EH (cell line): Measurements from ENCODE around the gene SLC27A5.
"Not testable (repeated sequence)": the region's sequence is repeated elsewhere in the genome, so short reads cannot be mapped to it uniquely, and the experiment has no call there.

ENCODE experiments used
- DNase-seq: peaks from one replicate; pipeline ENCODE4 v3.0.0-alpha.2; 2015; ENCODE audit warnings: low read depth

Gene SLC27A5

GRCh38 chr19:58522709-58523108 is 10.9 kb upstream of the SLC27A5 start:
- DNase-seq = no peak

DNA sequence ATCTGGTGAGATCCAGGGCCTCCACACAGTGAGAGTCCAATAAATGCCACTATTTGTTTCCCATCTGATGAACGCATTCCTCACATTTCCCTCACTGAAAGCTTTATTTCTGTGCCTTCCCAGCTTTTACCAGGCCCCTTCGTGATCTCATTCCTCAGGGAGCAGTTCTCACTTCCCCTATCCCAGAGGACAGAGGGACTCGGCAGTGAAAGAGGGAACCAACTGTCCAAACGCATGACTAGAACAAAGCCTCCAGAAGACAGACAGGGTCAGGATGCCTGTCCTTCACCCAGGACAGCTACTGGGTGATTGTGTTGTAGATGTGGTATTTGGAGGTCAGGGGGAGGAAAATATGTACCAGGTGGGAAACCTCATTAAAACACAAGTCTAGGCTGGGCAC is 9.9 kb upstream of the SLC27A5 start:
- DNase-seq = no peak

DNA sequence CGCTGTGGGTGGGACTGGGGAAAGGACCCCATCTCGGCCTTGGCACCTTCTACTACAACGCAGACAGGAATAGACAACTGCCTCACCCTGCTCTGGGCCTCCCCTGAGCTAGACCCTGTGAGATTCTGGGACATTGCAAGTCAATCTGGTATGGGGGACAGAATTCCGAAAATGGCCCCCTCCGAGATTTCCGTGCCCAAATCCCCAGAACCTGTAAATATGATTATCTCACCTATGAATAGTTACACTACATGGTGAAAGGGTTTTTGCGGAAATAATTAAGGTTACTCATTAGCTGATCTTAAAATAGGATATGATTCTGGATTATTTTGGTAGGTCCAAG is 8.4 kb upstream of the SLC27A5 start:
- DNase-seq = no peak

- DNase-seq = peak; percentile 97
These were observed 7.8 kb upstream of the SLC27A5 start, which contains the start of gene ZBTB45 for GRCh38 chr19:58519355-58520256. Gene ZBTB45 (minus strand): TSS chr19:58519810. CDS start chr19:58517673, 2,137 bp downstream.

DNA sequence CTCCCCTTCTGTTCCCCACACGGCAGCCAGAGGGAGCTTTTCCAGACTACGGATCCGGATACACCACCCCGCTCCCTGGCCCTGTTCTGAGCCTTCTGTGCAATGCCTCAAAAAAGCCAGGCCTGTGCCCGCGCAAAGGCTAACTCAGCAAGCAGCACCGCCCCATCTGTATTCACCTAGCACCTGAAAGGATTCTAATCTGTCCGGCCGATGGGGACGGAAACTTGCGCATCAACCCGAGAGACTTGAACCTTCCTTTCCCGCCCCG is 7.2 kb upstream of the SLC27A5 start:
- DNase-seq = peak; percentile 79

DNA sequence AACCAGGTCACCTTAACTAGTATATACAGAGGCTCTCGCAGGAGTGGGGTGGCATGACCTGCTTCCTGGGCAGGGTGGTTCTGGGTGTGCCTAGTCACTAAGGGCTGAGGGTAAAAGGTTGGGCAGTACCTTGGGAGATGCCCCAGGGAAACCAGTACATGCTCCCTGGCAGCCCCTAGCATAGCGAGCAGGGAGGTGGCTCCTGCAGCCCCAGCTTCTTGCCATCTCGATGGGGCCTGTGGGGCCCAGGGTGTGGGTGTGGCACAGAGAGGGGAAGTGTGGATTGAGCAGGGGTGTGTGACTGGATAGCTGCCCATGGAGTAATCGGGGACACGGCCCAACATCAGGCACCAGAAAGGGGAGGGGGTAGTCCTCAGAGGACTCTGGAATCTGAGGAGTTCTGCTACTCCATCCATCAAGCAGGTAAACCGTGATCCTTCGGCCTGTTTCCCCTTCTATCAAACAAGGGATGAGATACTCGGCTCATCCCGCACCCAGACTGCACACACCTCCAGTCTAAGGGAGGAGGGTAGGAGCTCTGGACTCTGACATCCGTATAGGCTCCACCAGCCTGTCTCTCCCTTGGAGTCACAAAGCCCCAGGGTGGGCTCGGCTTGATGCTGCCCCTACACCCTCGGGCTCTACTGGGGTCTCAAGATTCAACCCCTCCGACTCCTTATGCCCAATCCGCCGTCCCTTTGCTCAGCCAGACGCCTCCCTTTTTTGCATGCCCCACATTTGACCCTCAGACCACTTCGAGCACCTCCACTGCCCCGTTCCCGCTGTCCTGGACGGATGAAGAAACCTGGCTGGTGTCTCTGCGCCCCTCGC is 6.7 kb upstream of the SLC27A5 start:
- DNase-seq = peak; percentile 11

- DNase-seq = no peak
These were observed 5.4 kb upstream of the SLC27A5 start for GRCh38 chr19:58516964-58517833.

DNA sequence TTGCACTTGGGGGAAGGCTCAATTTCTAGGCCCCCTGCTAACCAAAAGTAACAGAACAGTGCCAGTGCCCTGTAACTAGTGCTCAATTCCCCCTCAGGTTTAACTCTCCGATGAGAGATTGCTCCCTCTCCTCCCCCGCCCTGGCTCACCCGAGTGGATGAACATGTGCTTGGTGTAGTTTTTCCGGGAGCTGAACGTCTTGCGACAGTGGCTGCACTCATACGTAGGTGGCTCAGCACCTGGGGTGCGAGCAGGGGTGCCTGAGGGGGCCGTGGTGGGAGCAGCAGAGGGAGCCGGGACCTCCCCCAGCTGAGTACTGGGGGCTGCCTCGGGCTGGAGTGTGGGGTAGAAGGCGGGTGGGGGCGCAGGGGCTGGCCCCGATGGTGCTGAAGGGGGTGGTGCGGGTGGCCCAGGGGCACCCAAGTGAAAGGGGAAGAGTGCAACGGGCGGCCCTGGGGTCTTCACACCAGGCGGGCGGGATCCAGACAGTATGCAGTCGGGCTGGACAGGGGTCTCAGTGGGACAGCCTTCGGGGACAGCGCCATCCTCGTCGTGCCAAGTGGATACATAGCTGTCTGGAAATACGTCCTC is 4.5 kb upstream of the SLC27A5 start:
- no peak for DNase-seq

GRCh38 chr19:58515259-58515658 is 3.5 kb upstream of the SLC27A5 start:
- DNase-seq = no peak

GRCh38 chr19:58514564-58515022 is 2.8 kb upstream of the SLC27A5 start:
- DNase-seq = no peak

DNA sequence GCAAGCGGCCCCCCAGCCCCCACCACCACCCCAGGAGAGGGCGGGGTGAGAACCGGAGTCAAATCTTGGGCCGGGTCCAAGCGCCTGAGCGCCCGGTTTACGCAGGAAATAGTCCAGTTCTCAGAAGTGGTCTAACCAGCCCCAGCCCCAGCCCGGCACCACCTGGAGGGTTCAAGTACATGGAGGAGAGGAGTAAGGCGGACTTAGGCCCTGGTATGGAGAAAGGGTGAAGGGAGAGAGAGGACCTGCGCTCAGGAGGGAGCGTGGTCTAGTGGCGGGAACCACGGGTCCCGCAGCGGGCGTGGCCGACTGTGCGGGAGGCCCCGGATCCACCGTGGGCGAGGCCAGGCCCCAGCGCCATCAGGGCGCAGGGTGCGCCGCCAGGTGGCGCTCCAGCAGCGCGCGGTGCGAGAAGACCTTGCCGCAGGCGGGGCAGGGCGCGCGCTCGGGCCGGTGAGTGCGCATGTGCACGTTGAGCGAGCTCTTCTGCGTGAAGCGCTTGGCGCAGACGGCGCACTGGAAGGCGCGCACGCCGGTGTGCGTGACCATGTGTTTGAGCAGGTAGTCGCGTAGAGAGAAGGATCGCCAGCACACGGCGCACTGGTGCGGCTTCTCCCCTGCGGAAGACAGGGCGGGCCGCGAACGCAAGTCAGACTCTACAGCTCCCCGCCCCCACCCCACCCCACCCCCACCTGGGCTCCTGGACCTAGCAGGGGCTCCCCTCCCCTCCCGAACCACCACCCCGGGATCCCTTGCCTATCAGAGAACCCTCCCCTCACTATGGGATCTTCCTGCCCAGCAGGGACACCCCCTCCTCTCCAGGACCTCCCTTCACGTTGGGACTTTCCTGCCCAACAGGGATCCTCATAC is 2.1 kb upstream of the SLC27A5 start:
- DNase-seq = peak; percentile 59

GRCh38 chr19:58513213-58513693 is 1.5 kb upstream of the SLC27A5 start:
- DNase-seq = no peak

- no peak for DNase-seq
These were observed 1.5 kb downstream of the SLC27A5 start for GRCh38 chr19:58510084-58510862.

DNA sequence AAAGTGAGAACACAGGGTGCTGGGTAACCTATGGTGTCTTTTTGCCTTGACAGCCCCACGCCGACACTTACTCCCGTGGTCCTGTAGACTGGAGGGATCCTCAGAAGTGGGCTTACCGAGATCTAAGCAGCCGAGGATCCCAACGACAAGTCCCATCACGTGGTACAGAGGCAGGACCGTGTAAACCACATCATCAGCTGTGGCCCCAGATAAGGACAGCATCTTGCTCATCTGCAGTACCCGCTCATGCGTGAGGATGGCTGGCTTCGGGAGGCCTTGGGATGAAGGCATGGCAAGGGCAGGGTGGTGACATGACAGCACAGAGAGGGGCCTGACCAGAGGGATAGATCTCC is 2.1 kb downstream of the SLC27A5 start:
- no peak for DNase-seq

- DNase-seq = not testable (repeated sequence)
These were observed 4.1 kb downstream of the SLC27A5 start for GRCh38 chr19:58507602-58508223.

GRCh38 chr19:58500242-58500641 is 11.6 kb downstream of the SLC27A5 start:
- DNase-seq = no peak

DNA sequence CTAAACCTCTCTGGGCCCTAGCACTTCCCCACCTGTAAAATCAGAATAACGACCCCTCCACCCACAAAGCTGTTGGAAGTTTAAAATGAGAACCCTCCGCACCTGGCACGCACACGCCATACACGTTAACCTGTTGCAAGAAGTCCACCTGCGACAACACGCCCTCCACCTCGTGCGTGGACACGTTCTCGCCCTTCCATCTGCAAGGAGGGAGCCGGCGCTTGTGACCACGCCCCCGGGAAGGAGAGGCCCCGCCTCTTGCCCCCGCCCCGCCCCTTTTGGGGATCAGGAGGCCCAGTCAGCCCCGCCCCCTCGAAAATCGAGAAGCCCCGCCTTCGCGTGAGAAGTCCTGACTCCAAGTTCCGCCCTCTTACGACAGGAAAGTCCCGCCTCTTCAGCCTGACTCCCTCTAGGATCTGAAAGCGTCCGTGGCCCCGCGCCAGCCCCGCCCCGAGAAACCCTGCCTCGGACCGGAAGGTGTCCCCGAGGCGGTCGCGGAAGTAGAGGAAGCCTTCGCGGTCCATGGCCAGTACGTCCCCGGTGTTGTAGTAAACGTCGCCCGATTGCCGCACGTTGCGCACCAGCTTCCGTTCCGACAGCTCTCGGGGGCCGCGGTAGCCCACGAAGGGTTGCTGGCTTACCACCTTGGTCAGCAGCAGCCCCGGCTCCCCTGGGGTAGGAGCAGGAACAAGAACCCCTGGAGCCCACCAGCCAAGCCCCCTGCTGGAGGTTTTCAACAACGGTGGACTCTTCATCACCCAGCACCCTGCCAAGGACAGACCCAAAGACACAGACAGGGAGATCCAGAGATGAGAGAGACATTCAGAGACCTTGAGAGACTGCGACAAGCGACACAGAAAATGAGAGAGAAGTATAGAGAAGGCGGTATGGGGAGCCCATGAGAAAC is 12.5 kb downstream of the SLC27A5 start:
- peak; percentile 99 for DNase-seq

GRCh38 chr19:58498316-58499020 is 13.3 kb downstream of the SLC27A5 start:
- no peak for DNase-seq
